Lung microvascular endothelial cell (primary cell): ENCODE measurements around the gene SLC35G3. TPM values are rescaled to one million over a fixed set of nuclear protein-coding genes. Genes with fewer than 3 reads are reported as not detected.
"Not testable (repeated sequence)": the region's sequence is repeated elsewhere in the genome, so short reads cannot be mapped to it uniquely, and the experiment has no call there.

ENCODE experiments used
- DNase-seq, 2 donors: peaks; one replicate each; pipeline versions ENCODE4 v3.0.0 to v3.0.0-alpha.2; 2010; ENCODE audit warnings: low read depth in 2 of 2
- total RNA-seq: library from RNA; depleted of rRNA; stranded (reverse); fragments of >200 nt; gene quantifications from 2 replicates; pipeline ENCODE4 v1.2.1, GENCODE V29; 2014

The SLC35G3 gene
- not detected in 2 replicates for total RNA-seq

GRCh38 chr17:35194001-35194400 is at the start of gene SLC35G3:
Gene SLC35G3 (minus strand): TSS chr17:35194393. CDS start chr17:35194307, 86 bp downstream.
- not testable (repeated sequence) for DNase-seq

GRCh38 chr17:35243561-35244340 is 49.6 kb upstream of the SLC35G3 start:
- DNase-seq, result peak; percentile 44 to 85

- DNase-seq, result peak; percentile 92 to 95
Measured at GRCh38 chr17:35242805-35243560, 48.8 kb upstream of the SLC35G3 start, which contains the start of gene SLFN5. Gene SLFN5 (plus strand): TSS chr17:35243072. CDS start chr17:35258691, 15,619 bp downstream.

- peak; percentile 44 to 62 for DNase-seq
Measured at GRCh38 chr17:35242158-35242804, 48.1 kb upstream of the SLC35G3 start.

GRCh38 chr17:35241520-35241919 is 47.3 kb upstream of the SLC35G3 start:
- no peak for DNase-seq

- DNase-seq, result no peak
Measured at GRCh38 chr17:35240861-35241260, 46.7 kb upstream of the SLC35G3 start.

- DNase-seq, result no peak
Measured at GRCh38 chr17:35239823-35240222, 45.6 kb upstream of the SLC35G3 start.

GRCh38 chr17:35238821-35239220 is 44.6 kb upstream of the SLC35G3 start:
- DNase-seq, result peak in 1 of 2 donors; percentile 14

GRCh38 chr17:35236821-35237220 is 42.6 kb upstream of the SLC35G3 start:
- DNase-seq, result no peak

GRCh38 chr17:35235917-35236316 is 41.7 kb upstream of the SLC35G3 start:
- no peak for DNase-seq

GRCh38 chr17:35235289-35235688 is 41.1 kb upstream of the SLC35G3 start:
- DNase-seq, result no peak

- not testable (repeated sequence) for DNase-seq
Measured at GRCh38 chr17:35234315-35234714, 40.1 kb upstream of the SLC35G3 start.

- no peak for DNase-seq
Measured at GRCh38 chr17:35229638-35230037, 35.4 kb upstream of the SLC35G3 start.

GRCh38 chr17:35227546-35227945 is 33.4 kb upstream of the SLC35G3 start:
- no peak for DNase-seq

GRCh38 chr17:35224436-35224835 is 30.2 kb upstream of the SLC35G3 start:
- DNase-seq, result no peak

GRCh38 chr17:35222452-35222851 is 28.3 kb upstream of the SLC35G3 start:
- no peak for DNase-seq

GRCh38 chr17:35218915-35219314 is 24.7 kb upstream of the SLC35G3 start:
- peak in 1 of 2 donors; percentile 35 for DNase-seq

- DNase-seq, result no peak
Measured at GRCh38 chr17:35217107-35217506, 22.9 kb upstream of the SLC35G3 start.

- DNase-seq, result peak in 1 of 2 donors; percentile 17
Measured at GRCh38 chr17:35214631-35215273, 20.6 kb upstream of the SLC35G3 start.

GRCh38 chr17:35214192-35214591 is 20.0 kb upstream of the SLC35G3 start:
- DNase-seq, result no peak

- peak; percentile 38 to 56 for DNase-seq
Measured at GRCh38 chr17:35213412-35213940, 19.3 kb upstream of the SLC35G3 start.
